HG03064 (cell line): ENCODE measurements around the gene USP14.

Experiments
- ATAC-seq: cut with Tn5 transposase; IDR thresholded peaks from one replicate; pipeline ENCODE4 v1.9.1; 2021; ENCODE audit warnings: low read depth; ENCODE audit not compliant: unreplicated experiment

Gene USP14

DNA sequence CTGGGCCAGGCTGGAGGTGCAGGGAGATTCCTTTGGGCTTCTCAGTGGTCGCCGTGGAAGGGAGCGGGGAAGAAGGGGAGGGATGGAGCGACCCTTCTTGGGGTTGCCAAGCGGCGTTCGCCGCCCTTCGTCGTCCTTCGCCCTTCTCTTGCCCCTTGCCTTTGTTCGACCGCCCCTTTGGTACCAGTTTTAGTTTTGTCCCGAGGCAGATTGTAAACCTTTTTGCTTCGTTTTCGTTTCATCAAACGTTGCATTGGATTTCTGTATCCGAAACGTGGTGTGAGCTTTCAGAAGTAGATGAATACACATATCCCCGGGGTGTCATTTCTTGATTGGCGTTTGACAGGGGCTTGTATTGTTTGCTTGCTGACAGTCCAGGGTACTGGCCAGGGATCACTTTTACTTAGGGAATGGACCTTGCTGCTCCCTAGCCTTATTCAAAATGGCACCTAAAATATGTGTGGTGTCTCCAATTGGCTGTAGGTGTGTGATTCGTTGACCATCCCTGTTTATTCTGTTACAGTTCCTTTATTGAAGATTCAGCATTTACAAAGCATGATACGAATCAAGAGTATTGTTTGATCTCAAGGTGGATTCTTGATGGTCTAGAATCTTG is 788 bp downstream of the USP14 start:
- ATAC-seq = no peak

DNA sequence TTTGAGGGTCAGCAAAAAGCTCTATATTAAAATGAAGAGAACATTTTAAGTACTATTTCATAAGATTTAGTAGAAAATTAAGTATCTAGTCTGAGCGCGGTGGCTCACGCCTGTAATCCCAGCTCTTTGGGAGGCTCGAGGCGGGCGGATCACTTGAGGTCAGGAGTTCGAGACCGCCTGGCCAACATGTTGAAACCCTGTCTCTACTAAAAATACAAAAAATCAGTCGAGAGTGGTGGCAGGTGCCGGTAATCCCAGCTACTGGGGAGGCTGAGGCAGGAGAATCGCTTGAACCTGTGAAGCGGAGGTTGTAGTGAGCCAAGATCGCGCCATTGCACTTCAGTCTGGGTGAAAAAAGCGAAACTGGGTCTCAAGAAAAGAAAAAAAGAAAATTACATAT is 1.6 kb downstream of the USP14 start:
- ATAC-seq = no peak

DNA sequence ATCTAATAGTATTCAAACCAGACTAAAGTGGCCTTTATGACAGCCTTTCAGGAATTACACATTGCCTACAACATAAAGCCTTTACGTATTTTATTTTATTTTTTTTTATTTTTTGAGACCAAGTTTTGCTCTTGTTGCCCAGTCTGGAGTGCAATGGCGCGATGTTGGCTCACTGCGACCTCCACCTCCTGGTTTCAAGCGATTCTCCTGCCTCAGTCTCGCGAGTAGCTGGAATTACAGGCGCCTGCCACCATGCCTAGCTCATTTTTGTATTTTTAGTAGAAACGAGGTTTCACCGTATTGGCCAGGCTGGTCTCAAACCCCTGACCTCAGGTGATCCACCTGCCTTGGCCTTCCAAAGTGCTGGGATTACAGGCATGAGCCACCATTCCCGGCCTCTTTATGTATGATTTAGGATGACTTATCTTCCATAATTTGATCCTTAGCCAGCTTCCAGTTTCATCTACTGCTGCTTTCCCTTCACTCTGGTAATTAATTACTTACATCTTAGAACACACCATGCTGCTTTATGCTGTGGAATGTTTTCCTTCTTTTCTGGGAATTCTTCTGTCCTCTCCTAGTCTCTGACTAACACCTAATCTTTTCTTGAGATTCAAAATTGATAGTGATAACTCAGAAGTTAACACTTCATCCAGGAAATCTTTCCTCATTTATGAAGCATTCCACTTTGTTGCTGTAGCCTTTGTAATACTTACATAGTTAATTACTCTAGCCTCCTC is 2.6 kb downstream of the USP14 start:
- no peak for ATAC-seq

DNA sequence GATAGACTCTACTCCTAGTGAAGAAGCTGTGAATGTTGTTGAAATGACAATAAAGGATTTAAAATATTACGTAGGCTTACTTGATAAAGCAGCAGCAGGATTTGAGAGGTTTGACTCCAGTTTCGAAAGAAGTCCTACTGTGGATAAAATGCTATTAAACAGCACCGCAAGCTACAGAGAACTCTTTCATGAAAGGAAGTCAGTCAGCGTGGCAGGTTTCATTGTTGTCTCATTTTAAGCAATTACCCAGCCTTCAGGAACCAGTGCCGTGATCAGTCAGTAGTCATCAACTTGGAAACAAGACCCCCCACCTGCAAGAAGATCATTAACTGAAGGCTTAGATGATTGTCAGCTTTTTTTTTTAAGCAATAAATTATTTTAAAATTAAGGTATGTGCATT is 14.0 kb downstream of the USP14 start:
- no peak for ATAC-seq

DNA sequence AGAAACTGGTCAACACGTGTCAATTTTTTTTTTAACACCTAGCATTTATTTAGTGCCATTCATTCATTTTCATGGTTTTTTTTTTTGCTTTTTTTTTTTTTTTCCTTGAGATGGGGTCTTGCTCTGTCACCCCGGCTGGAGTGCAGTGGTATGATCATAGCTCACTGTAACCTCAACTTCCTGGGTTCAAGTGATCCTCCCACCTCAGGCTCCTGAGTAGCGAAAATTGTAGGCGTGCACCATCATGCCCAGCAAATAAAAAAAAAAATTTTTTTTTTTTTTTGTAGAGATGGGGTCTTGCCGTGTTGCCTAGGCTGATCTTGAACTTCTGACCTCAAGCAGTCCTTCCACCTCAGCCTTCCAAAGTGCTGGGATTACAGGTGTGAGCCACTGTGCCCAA is 21.1 kb downstream of the USP14 start:
- no peak for ATAC-seq

DNA sequence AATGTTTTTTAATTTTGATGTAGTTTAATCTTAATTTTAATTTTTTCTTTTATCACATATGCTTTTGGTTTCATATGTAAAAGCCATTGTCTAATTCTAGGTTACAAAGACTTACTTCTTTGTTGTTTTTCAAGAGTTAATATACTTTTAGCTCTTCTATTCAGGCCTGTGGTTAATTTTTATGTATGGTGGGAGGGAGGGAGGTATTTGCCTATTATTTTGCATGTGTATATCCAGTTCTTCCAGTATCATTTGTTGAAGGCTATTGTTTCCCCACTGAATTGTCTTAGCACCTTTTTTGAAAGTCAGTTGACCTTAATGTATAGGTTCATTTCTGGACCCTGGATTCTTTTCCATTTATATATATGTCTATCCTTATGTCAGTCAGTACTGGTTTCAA is 23.4 kb downstream of the USP14 start:
- no peak for ATAC-seq

DNA sequence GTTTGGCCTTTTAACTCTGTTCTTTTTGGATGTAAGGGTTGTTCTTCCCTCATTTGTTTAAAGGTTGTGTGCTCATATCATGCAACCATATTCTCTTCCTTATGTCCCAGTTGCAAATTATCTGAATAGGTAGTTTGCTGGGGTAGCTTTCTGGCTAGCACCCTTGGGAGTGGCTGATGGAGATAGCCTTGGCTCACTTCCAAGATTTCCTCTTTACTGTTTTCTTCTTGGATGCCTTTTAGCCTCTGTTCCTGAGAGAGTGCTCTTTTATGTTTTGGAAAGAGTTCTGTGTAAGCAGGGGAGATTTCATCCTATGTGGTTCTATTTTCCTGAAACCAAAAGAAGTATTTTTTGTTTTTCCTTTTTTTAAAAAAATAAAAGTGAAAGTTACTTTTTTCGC is 25.4 kb downstream of the USP14 start:
- no peak for ATAC-seq

DNA sequence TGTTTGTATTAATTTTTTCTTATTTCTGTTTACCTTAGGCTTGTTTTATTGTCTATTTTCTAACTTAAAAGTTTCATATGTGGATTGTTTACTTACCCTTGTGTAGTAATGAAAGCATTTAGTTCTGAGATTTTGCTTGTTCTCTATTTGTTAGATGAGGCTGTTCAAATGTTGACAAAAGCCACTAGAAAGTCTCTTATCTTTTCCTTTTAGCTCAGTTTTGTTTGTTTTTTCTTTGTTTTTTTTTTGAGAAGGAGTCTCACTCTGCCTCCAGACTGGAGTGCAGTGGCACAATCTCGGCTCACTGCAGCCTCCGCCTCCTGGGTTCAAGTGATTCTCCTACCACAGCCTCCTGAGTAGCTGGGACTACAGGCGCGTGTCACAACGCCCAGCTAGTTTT is 30.9 kb downstream of the USP14 start:
- no peak for ATAC-seq

DNA sequence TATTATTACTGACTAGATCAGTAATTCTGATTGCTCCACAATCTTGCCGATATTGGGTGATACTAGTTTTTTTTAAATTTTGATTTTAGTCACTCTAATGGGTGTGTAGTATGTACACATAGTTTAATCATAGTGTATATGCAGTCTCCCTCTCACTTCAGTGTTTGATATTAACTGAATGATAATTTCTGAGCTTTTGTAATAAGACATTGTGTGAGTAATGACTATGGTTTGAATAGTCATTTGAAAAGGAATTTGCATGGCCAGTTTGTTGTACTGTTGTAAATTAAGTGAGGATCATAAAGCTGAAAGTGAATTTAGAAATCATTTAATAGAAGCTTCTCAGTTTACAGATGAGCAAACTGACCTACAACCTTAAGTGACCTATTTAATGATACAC is 33.4 kb downstream of the USP14 start:
- ATAC-seq = no peak

DNA sequence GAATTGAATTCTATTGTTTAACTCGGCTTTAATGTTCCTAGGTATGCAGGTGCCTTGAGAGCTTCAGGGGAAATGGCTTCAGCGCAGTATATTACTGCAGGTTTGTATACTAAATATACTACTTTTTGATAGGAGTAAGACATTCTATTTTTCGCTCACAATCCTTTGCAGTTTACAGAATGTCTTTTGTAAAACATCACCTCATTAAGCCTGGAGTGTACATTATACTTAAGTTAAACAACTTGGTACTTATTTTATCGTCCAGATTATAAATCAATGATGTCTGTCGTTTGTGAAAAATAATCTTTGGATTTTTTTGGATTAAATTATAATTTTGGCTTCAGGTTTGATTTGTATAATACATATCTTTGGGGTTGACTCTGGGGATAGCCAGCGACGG is 34.4 kb downstream of the USP14 start:
- no peak for ATAC-seq

DNA sequence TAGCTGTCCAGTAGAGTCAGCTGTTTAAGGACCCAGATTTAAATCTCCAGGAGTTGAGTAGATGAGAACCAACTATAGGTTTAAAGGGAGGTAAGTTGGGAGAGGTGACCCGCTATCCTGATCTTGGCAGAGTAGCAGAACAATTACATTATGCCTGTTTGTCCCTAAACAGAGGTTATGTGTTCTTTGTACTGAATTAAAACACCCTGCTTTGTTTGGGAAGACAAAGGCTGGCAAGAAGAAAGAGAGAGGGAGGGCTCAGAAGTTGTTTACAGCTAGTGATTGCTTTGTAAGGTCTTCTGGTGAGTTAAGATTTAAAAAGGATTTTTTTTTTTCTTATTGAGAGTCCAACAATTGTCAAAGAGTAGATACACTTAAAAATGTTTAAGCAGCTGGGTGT is 37.3 kb downstream of the USP14 start:
- ATAC-seq = no peak

DNA sequence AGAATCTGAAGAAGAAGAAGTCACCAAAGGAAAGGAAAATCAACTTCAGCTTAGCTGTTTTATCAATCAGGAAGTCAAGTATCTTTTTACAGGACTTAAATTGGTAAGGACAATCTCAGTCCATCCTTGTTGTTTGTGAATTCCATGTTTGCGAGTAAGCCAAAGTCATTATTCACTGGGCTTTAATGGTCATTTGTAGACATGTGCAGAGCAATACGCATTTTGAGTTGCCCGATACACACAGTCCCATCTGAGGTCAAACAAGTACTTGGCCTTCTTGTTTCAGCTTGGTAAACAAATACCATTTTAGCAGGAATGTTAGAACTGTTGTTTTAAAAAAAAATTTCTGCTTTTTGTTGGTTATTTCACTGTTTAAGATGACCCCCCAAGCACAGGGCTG is 40.9 kb downstream of the USP14 start:
- no peak for ATAC-seq

DNA sequence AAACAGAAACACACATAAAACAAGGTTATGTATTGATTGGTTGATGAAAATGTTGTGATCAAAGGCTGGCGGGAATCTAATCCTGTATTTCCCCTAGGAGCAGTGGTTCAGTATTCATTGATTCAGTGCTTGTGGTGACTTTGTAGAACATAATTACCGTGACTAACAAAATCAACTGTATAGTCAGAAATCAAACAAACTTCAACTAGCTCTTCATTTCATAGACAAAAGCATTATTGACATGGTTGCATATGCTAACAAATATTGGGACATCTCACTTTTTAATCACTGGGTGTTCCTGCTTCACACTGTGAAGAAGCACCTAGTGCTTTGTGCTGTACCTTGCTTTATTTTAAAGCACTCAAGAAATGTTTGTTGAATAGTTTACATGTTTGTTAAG is 41.4 kb downstream of the USP14 start:
- ATAC-seq = no peak

DNA sequence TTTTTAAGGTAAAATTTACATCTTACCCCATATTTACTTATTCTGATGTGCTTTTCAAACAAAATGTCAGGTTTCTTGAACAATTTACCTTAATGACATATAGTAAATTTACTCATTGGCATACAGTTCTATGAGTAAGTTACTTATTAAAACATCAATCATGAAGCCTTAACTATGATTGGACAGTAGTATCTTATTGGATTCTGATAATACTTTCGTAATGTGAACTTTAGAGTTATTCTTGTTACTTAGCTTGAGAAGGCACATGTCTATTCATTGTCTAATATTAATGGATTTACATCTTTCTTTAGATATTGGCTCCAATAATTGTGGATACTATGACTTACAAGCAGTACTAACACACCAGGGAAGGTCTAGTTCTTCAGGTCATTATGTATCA is 51.7 kb downstream of the USP14 start:
- no peak for ATAC-seq

DNA sequence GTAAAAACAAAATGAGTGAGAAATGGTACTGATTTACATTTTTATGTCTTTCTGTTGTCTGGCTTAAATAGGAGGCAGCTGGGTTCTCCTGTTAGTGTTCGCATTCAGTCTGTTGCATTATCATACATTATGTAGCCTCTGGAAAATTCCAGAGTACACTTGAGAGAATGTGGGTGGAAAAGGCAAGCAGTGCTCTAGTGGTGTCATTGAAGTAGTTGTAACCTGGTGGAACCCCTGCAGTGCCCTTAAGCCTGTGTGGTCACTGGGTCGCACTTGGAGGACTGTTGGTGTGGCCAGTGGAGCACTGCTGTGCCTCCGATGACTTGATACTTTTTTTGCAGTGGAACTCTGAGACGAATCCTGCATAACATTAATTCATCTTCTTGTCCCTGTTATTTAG is 52.4 kb downstream of the USP14 start:
- no peak for ATAC-seq

DNA sequence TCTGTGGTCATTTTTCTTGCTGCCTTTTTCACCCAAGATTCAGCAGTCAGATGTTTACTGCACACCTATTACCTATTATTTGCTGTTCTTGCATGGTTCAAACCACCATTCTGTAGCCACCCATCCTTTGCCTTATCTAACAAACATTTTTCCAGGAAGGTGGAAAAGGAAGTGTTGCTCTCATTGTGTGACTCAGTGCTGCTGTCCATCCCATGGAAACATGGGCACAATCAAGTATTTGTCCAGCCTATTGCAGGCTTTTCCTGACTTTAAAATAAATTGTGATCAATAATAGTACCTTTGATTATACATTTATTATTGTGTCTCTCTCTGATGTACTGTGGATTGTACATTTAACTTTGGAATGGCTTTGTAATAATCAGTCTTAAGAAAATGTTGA is 53.2 kb downstream of the USP14 start:
- ATAC-seq = no peak

DNA sequence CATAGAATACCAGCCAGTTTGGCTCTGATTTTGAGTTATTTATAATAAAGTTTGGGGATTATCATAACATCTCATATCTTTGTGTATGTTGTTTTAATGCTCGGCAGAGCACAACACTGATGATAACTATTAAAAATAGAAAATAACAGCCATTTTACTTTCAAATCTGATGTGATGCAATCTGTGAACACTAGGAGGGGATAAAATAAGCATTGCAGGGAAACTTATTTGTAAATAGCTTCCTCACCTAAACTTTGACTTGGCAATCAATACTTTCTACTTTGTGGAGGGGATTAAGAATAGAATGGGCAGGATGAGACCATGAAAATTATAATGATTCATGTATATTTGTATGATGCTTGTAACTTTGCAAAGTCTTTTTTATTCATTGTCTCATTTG is 54.4 kb downstream of the USP14 start:
- ATAC-seq = no peak

DNA sequence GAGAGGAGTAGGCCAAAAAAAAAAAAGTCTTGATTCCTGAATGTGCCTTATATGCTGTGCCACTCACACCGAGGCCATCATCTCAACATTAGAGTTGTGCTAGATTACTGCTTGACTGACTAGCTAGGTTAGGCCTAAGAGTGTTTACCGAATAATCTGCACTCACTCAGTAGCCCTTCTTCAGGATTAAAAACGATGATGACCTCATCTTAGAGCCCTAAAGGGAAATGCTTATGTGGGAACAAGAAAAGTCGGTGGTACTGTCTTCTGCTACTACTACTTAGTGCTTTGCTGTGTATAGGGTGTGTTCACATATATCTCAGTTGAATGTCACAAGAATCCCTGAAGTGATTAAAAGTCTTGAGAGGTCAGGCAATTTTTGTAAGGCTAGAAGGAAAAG is 55.1 kb downstream of the USP14 start:
- ATAC-seq = no peak

DNA sequence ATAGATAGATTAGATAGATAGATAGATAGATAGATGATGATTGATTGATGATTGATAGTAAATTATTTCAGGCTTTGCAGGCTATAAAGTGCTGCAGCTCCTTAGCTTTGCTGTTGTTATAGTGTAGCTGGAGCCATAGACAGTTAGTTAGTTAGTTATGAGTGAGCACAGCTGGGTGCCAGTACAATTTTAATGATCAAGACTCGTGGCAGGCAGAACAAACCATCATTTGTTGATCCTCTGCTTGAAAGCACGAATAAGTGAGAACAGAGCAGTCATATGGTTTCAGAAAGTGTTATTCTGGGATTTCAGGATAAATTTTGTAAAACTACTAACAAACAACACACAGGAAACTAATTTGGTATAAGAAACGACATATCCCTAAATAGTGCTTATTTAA is 55.6 kb downstream of the USP14 start:
- ATAC-seq = no peak

DNA sequence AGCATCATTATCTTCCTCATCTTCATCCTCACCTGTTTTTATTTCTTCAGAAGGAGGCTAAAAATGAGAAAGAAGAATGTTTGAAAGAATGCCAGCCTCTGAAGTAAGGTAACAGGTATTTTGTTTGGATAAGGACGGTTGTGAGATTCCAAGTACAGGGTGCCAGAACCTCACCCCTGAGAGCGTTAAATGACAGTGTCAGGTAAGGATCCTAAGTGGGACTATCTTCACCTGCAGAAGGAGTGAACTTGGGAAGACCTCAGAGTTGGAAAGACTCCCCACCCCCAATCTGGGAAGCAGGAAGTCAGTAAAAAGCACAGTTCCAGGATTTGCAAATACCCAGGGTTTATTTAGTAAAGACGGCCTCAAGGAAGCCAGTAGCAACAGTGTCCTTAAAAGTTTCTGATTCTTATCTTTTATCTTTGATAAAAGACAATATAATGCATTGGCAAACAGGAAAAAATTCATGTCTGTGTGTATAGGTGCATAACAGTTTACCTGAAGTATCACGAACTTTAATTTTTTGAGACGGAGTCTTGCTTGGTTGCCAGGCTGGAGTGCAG is 57.2 kb downstream of the USP14 start:
- no peak for ATAC-seq

DNA sequence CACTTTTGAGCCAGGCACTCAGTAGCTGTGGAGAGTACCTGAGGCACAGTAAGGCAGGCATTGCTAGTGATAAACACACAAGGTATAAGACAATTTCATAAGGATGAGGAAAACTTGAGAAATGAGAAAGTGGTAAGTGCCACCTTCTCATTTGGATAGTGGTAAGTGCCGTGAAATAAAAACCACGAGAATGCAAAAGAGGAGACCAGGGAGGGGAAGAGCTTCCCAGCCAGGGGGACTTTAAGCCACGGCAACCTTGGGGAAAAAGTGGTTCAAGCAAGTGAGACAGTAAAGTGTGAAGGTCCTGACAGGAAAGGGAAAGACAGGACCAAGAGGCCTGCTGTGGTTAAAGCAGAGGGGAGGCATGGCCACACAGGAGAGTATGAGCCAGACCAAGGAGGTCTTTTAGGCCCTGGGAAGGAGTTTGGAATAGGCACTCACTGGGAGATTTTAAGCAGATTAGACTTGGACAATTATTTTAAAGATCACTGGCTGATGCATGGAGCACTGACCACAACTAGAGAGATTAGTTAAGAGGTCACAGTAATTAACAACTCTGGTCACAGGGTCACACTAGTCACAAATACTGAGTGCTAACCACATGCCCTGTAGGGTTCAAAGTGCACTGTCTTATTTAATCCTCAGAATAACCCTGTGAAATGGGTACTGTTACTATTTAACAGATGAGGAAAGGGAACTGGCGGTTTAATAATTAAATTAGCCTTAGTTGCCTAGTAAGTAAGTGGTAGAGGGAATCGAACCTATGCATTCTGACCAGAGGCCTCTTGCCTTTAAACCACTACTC is 59.4 kb downstream of the USP14 start:
- no peak for ATAC-seq

DNA sequence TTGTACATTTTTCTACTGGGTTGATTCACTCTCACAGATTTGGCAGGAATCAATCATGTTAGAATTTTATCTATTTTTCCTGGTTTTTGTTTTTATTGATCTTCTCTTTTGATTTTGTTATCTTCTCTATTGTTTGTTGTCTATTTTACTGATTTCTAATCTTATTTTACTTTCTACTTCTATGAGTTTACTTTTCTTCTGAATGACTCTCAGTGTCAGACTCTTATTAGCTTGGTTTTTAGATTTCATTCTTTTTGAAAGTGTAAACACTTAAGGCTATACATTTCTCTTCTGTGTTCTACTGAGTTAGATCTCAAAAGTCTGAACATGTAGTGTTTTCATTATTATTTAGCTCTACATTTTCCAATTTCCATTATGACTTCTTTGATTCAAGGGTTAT is 62.4 kb downstream of the USP14 start:
- ATAC-seq = no peak
